GM18508 (cell line): ENCODE results near the gene TNC.

Source experiments
- ATAC-seq: cut with Tn5 transposase; IDR thresholded peaks from one replicate; pipeline ENCODE4 v1.9.1; 2021; ENCODE audit warnings: moderate number of reproducible peaks; ENCODE audit not compliant: insufficient read depth, unreplicated experiment

Gene TNC

GRCh38 chr9:115106001-115106400 is 12.0 kb downstream of the TNC start:
- no peak for ATAC-seq

GRCh38 chr9:115104908-115105307 is 13.0 kb downstream of the TNC start:
- no peak for ATAC-seq

DNA sequence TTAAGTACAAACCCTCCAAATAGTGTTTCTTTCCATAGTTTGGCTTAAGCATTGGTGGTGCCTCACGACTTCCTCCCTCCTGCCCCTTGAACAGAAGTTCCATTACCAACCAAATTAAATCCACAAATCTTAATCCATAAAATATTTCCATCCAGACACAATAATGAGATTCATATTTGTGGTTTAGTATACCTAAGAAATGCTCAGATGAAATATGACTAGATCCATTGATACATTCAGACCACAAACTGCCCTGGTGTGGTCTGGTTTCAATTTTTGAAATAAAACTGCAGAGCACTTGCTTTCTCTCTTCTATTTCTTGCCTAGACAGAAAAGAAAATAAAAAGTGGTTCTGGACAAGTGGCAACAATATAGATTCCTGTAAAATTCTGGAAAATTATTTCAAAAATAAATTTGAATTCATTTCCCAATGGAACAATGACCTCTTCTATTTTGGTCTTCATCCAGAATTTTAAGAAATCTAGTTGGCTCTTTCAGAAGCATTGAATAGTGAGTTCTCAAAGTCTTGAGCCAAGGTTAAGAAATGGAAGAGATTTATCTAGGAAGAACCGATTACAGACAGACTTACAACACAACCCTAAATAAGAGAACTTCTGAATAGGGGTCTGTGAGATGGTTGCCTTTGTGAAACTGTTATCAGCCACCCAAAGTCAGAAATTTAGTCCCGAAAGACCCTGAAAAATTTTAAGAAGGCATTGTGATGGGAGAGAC is 14.0 kb downstream of the TNC start:
- no peak for ATAC-seq

DNA sequence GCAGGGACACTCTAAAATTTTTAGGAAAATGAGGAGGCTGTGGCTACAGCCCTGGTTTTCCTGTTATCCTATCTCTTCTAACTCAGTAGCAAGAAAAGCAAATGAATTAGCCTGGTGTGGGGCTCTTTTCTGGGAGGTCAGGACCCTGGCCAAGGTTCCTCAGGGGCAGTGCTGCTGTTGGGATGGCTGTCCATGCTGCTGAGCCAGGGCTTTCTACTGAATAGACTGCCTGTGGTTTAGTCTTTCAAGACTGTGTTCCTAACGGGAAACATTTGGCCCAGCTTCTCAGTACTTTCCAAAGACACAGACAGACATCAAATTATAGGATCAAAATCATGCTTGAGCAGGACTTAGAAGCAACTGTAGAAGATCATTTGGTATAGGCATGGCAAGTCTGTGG is 18.1 kb downstream of the TNC start:
- no peak for ATAC-seq

- ATAC-seq = no peak
Measured at GRCh38 chr9:115098226-115098965, 19.6 kb downstream of the TNC start.

DNA sequence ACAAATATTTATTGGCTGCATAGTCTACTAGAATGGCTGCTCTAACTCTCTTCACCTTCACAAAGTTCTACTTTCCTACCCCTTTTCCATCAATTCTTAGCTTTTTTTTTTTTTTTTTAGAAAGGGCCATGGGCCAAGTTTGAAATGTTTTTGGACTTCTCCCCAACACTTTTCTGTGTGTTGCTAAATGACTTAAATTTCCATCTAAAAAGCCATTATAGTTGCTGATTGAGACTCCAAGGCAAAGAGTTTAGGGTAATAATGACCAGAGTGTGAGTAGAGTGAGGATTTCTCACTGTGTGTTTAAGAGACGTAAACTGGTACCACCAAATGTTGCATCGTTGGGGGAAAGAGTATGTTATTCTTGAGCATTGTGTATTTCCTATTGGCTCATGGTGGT is 24.4 kb downstream of the TNC start:
- no peak for ATAC-seq

DNA sequence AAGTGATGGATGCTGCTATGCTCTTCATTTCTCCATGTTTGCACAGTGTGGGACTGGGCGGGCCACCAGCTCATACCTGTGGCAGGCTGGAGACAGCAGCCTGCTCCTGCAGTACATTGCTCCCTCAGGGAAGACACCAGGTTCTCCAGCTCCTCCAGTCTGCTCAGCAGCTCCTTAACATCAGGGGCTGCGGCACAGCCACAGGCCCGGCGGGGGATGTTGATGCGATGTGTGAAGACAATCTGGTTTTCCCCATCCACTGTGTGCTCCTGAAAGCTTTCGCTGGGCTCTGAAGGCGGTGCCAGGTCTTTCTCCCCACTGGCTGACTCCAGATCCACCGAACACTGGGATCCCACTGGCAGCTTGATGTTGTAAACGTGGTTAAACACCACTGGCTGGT is 27.5 kb downstream of the TNC start:
- ATAC-seq = no peak

DNA sequence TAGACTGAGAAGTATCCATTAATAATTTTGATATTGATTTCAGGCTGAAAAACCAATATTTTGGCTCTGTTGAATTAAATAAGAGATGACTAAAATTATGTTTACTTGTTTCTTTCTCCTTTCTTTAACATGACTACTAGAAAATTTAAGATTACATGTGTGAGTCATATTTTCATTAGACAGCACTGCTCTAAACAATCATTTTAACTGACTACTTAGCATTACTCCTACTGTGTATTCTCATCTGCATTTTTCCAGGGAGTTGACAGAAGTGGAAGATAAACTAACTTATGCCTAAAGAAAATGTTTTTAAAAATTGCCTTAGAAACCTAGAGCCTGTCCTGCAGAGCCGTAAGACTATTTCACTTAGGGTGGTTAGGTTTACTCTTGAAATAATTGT is 29.1 kb downstream of the TNC start:
- ATAC-seq = no peak

- no peak for ATAC-seq
Measured at GRCh38 chr9:115086886-115087285, 31.1 kb downstream of the TNC start.

DNA sequence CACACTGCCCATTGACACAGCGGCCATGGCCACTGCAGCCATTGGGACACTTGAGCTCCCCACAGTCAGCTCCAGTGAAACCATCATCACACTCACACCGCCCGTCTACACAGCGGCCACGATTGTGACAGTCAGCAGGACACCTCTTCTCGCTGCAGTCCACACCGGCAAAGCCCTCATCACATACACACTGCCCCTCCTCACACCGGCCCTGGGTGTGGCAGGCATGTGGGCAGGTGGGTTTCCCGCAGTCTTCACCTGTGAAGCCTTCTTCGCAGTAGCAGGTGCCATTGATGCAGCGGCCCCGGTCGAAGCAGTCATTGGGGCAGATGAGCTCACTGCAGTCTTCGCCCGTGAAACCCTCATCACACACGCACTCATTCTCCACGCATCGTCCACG is 31.5 kb downstream of the TNC start:
- no peak for ATAC-seq

DNA sequence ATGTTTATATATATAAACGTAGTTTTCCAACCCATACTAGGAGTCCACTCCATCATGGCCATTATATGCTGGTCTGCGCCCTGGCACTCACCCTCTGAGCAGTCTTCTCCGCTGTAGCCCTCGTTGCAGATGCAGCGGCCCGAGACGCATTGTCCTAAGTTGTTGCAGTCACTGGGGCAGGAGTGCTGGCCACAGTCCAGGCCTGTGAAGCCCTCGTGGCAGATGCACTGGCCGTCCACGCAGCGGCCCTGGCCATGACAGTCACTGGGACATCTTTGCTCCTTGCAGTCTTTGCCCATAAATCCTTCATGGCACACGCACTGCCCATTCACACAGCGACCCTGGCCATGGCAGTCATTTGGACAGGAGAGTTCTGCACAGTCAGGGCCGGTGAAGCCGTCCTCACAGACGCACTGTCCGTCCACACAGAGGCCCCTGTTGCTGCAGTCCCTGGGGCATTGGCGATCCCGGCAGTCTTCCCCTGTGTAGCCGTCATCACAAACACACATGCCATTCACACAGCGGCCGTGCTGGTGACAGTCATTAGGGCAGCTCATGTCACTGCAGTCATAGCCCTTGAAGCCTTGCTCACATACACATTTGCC is 32.1 kb downstream of the TNC start:
- no peak for ATAC-seq

DNA sequence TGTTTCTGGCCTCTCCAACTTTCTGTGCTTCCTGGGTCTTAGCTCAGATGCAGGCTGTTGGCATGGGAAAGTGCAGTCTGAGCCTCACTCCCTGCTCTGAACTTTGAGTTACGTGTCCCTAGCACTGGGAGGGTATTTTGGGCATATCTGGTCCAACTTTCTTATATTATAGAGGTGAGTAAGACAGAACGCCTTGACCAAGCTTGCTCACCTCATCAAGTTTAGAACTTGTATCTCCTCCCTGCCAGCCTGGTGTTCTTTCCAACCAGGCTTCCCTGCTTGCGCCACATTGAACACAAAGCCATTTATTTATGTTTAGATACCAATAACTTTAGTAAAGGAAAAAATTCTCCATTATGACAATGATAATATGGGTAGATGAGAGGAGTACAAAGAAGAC is 33.2 kb downstream of the TNC start:
- ATAC-seq = no peak

DNA sequence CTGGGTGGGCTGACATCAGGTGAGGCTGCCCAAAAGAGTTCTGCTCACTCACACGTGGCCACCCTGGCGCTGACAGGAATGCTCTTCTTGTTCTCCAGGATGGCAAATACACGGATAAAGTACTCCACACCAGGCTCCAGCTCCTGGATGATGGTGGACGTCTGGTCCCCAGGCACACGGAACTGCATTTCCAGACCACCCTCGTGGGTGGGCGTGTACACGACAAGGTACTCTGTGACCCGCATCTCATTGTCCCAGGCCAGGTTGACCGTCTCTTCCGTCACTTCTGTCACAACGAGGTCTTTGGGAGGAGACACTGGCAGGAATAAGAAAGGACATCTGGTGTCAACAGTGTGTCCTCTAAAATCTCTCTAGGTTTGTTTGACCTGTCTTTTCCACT is 33.8 kb downstream of the TNC start:
- ATAC-seq = no peak

DNA sequence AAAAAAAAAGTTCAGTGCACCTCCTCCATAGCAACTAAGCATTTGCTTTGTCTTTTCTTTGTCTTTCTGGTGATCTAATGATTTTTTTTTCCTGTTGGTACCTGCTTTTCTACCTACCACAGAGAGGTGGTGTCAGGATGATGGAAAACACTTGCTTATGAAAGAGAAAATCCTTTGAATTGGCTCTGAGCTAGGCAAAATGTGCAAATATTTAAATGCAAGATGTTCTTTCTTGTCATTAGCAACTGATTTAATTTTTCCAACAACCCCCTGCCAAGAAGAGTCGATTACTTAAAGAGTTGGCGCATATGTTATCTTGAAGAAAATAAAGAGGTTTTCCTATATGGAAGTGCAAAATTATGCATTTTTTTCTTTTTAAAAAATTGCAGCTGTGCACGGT is 37.7 kb downstream of the TNC start:
- no peak for ATAC-seq

GRCh38 chr9:115079156-115079555 is 38.8 kb downstream of the TNC start:
- no peak for ATAC-seq

DNA sequence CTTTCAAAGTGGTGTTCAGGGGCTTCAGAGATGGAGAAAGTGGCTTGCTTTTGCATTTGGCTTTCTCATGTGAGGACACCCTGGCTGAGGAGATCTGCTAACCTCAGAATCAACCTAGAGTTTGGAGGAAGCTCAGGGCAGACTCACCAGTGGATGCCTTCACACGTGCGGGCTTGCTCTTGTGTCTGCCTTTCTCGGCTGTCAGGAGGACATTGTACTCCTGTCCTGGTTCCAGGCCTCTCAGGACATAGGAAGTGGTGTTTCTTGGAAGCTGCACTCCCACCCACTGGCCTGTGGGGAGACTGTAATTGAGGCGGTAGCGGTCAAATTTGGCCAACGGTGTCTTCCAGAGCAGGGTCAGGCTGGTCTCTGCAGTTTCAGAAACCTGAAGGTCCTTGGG is 44.5 kb downstream of the TNC start:
- ATAC-seq = no peak

GRCh38 chr9:115071176-115071575 is 46.8 kb downstream of the TNC start:
- ATAC-seq = no peak

GRCh38 chr9:115069771-115070170 is 48.2 kb downstream of the TNC start:
- ATAC-seq = no peak

- ATAC-seq = no peak
Measured at GRCh38 chr9:115069302-115069701, 48.7 kb downstream of the TNC start.

DNA sequence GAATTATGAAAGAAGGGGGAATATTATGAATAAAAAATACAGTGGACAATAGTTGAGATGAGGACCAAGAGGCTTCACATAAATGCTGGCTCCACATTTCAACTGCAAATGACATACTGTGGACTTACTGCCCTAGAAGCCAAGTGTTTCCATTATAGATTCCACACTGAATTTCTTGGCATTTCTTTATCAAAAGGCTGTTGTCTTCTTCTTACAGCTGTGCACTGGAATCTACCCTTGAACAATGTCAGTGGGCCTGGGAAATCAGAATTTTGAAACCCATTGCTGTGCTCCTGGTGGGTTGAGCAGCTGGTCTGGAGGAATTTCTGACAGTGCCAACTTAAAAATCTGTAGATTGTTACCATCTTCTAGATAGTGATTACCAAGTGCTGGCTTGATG is 49.9 kb downstream of the TNC start:
- ATAC-seq = no peak

- ATAC-seq = no peak
Measured at GRCh38 chr9:115063058-115063845, 54.7 kb downstream of the TNC start.
